ENCODE results near the gene REV3L. TPM values are rescaled to one million over a fixed set of nuclear protein-coding genes. Genes with fewer than 3 reads are reported as not detected.

Gene REV3L
- total and polyA plus RNA-seq, 2 donors (not counting 1 experiment from before 2014, with no cell fraction given), result 4.7 to 37.9 TPM

DNA sequence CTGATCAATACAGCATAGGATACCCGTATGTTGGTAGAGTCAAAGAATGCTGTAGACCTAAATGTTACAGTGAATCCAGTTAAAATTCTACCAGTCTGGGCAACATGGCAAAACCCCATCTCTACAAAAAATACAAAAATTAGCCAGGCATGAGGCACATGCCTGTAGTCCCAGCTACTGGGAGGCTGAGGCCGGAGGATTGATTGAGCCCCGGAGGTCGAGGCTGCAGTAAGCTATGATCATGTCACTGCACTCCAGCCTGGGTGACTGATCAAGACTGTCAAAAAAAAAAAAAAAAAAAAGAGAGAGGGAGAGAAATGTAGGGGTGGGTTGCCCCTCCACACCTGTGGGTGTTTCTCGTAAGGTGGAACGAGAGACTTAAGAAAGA, 228.2 kb downstream of the REV3L start:
- DNase-seq (no peak), ATAC-seq (ENCODE audit: low read depth) (no peak)
- Histone ChIP-seq H3K4me3 (ENCODE audit: control extremely low read depth in 1 of 5, extremely low read depth in 1 of 5, insufficient read depth in 1 of 5, low read depth in 2 of 5, low read length in 4 of 5) (no peak overlapping the region), H3K9ac (ENCODE audit: low read length) (no peak overlapping the region), H3K79me2 (ENCODE audit: control insufficient read depth, insufficient read depth, low read length) (peaks cover 4% of the 10 kb centered on the region), H3K4me2 (replicated peaks; ENCODE audit: low read depth, low read length, poor library complexity, severe bottlenecking) (no peak overlapping the region), H2AFZ (ENCODE audit: insufficient read depth, low read depth, low read length, poor library complexity, severe bottlenecking) (no peak overlapping the region), H3K27me3 (replicated peaks in 1 of 4; ENCODE audit: control extremely low read depth in 1 of 4, control insufficient read depth in 3 of 4, insufficient read depth in 4 of 4, low read length in 3 of 4) (no peaks in the 10 kb centered on the region), H3K4me1 (ENCODE audit: control insufficient read depth in 2 of 2, insufficient read depth in 2 of 2, low read length in 2 of 2) (peaks cover 1 to 10% of the 10 kb centered on the region in 2 donors), H3K27ac (ENCODE audit: low read length in 2 of 2) (no peak overlapping the region), H3K36me3 (replicated peaks in 1 of 2; ENCODE audit: control extremely low read depth in 1 of 2, control insufficient read depth in 1 of 2, extremely low read depth in 1 of 2, insufficient read depth in 2 of 2, low read length in 1 of 2) (no peaks in the 10 kb centered on the region), H4K20me1 (ENCODE audit: control insufficient read depth, insufficient read depth, low read length, poor library complexity, severe bottlenecking) (no peaks in the 10 kb centered on the region), H3K9me3 (ENCODE audit: control extremely low read depth in 1 of 3, control insufficient read depth in 2 of 3, insufficient read depth in 1 of 3, low read length in 2 of 3) (no peaks in the 10 kb centered on the region)
- peaks cover 7% of the 10 kb centered on the region for H3K27me3 Mint-ChIP-seq
- WGBS (ENCODE audit: insufficient coverage), result 100% methylated on average over 3 of the region's 6 CpGs
- CTCF ChIA-PET, result no interaction called here
- no peaks in the 10 kb centered on the region for H3K9me3 Mint-ChIP-seq (ENCODE audit: insufficient read depth)
- peaks cover 7% of the 10 kb centered on the region for H3K4me1 Mint-ChIP-seq
- H3K27ac Mint-ChIP-seq, result no peak overlapping the region
- intact Hi-C loops (cut with micrococcal nuclease), result no loop called here
- no peak overlapping the region for H3K4me3 Mint-ChIP-seq
- POLR2A ChIA-PET, result no interaction called here
- TF ChIP-seq, protein P1, sequence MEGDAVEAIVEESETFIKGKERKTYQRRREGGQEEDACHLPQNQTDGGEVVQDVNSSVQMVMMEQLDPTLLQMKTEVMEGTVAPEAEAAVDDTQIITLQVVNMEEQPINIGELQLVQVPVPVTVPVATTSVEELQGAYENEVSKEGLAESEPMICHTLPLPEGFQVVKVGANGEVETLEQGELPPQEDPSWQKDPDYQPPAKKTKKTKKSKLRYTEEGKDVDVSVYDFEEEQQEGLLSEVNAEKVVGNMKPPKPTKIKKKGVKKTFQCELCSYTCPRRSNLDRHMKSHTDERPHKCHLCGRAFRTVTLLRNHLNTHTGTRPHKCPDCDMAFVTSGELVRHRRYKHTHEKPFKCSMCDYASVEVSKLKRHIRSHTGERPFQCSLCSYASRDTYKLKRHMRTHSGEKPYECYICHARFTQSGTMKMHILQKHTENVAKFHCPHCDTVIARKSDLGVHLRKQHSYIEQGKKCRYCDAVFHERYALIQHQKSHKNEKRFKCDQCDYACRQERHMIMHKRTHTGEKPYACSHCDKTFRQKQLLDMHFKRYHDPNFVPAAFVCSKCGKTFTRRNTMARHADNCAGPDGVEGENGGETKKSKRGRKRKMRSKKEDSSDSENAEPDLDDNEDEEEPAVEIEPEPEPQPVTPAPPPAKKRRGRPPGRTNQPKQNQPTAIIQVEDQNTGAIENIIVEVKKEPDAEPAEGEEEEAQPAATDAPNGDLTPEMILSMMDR (IDR thresholded peaks at IDR 0.05), result no peak
- TF ChIP-seq EZH2 (IDR thresholded peaks at IDR 0.05; ENCODE audit: borderline replicate concordance, insufficient read depth, low read depth, low read length, poor library complexity, severe bottlenecking), result no peak

DNA sequence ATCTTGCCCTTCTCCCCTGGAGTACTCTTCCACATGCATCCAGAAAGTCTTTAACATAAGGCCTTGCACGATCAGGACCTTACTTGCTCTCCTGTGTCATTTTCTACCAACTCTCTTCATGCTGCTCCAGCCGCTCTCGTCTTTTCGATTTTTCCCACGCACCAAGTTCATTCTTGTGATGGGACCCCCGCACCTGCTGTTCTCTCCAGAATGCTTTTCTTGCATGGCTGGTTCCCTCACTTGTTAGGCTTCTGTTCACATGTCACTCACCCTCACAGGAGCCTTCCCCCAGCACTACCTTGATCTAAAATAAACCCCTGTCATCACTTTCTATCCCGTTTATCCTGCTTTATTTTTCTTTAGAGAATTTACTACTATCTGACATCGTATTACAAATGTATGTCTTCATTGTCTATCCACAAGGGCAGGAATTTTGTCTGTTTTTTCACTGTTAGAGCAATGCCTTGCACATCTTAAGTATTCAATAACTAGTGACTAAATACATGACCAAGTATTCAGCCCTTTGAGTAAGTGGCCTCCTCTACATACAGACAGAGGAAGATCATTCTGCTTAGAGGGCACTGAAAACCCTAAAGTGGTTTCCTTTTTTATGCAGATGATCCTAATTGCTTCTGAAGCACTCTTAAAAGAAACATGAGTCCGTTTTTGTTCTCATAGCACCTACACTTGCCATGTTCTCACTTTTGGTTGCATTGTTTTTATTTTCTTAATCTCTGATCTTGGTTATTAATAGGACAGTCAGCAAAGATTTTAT, 228.8 kb downstream of the REV3L start:
- Histone ChIP-seq H3K36me3 (replicated peaks in 1 of 2; ENCODE audit: control extremely low read depth in 1 of 2, control insufficient read depth in 1 of 2, extremely low read depth in 1 of 2, insufficient read depth in 2 of 2, low read length in 1 of 2) (no peaks in the 10 kb centered on the region), H3K4me2 (replicated peaks; ENCODE audit: low read depth, low read length, poor library complexity, severe bottlenecking) (no peak overlapping the region), H2AFZ (ENCODE audit: insufficient read depth, low read depth, low read length, poor library complexity, severe bottlenecking) (no peak overlapping the region), H4K20me1 (ENCODE audit: control insufficient read depth, insufficient read depth, low read length, poor library complexity, severe bottlenecking) (no peaks in the 10 kb centered on the region), H3K27ac (ENCODE audit: low read length in 2 of 2) (no peak overlapping the region), H3K4me1 (ENCODE audit: control insufficient read depth in 2 of 2, insufficient read depth in 2 of 2, low read length in 2 of 2) (peaks cover 0 to 5% of the 10 kb centered on the region in 2 donors), H3K4me3 (ENCODE audit: control extremely low read depth in 1 of 5, extremely low read depth in 1 of 5, insufficient read depth in 1 of 5, low read depth in 2 of 5, low read length in 4 of 5) (no peak overlapping the region), H3K27me3 (replicated peaks in 1 of 4; ENCODE audit: control extremely low read depth in 1 of 4, control insufficient read depth in 3 of 4, insufficient read depth in 4 of 4, low read length in 3 of 4) (no peaks in the 10 kb centered on the region), H3K79me2 (ENCODE audit: control insufficient read depth, insufficient read depth, low read length) (no peaks in the 10 kb centered on the region), H3K9ac (ENCODE audit: low read length) (no peak overlapping the region), H3K9me3 (ENCODE audit: control extremely low read depth in 1 of 3, control insufficient read depth in 2 of 3, insufficient read depth in 1 of 3, low read length in 2 of 3) (no peaks in the 10 kb centered on the region)
- POLR2A ChIA-PET, result no interaction called here
- no peak for ATAC-seq (ENCODE audit: low read depth)
- Mint-ChIP-seq H3K27ac (no peak overlapping the region), H3K27me3 (peaks cover 10% of the 10 kb centered on the region), H3K4me1 (peaks cover 7% of the 10 kb centered on the region), H3K9me3 (ENCODE audit: insufficient read depth) (no peaks in the 10 kb centered on the region), H3K4me3 (no peak overlapping the region)
- WGBS (ENCODE audit: insufficient coverage), result 88% methylated on average over 6 of the region's 9 CpGs
- CTCF ChIA-PET, result no interaction called here
- intact Hi-C loops (cut with micrococcal nuclease), result no loop called here
- DNase-seq, result no peak
- TF ChIP-seq, protein P1 (IDR thresholded peaks at IDR 0.05), result no peak
- TF ChIP-seq EZH2 (IDR thresholded peaks at IDR 0.05; ENCODE audit: borderline replicate concordance, insufficient read depth, low read depth, low read length, poor library complexity, severe bottlenecking), result no peak
